NCI-H146 (cell line): ENCODE results near the gene SCART1.
"Not testable (repeated sequence)": the region's sequence is repeated elsewhere in the genome, so short reads cannot be mapped to it uniquely, and the experiment has no call there.

Experiments used
- DNase-seq: peaks from one replicate; lab custom pipeline; 2025; lab: John Stamatoyannopoulos, UW

The SCART1 gene

DNA sequence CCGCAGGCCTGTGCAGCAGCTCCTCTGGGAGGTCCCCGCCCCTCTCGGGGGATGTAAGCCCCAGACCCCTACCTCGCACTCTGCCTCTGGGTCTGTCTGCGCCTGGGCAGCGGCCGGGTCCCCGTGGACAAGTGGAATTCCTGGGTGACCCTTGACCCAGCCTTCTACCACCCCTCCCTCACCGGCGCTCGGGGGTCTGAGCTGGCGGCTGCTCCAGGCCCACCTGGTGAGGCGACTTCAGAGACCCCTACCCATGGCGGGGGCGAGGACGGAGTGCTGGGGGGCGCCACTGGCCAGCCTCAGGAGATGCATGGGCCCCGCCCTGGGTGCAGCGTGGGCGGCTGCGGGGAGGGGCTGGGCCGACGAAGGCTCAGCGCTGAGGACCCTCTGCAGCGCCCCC lies 21.0 kb upstream of the SCART1 start:
- not testable (repeated sequence) for DNase-seq

DNA sequence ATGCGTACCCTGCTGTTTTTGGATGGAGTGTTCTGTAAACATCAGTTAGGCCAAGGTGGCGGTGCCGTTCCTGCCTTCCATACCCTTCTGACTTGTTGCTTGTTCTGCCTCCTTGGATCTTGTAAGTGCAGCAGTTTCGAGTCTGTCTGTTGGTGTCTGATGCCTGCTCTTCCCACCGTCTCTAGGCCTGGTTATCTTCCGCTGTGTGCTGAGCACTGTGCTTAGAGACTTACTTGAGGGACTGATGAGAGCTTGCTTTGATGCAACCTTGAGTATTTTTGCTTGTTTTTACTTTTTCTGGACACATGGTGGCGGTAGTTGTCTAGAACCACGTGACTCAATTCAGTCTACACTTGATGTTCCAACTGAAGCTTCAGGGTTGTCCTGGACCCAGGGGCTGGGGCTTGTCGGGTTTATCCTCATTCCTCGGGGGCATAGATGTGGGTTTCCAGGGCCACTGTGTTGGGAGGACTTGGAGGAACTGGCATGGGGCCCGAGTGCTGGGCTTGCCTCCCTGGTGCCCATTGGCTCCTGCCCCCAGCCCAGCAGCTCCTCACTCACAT lies 15.0 kb upstream of the SCART1 start:
- no peak for DNase-seq

DNA sequence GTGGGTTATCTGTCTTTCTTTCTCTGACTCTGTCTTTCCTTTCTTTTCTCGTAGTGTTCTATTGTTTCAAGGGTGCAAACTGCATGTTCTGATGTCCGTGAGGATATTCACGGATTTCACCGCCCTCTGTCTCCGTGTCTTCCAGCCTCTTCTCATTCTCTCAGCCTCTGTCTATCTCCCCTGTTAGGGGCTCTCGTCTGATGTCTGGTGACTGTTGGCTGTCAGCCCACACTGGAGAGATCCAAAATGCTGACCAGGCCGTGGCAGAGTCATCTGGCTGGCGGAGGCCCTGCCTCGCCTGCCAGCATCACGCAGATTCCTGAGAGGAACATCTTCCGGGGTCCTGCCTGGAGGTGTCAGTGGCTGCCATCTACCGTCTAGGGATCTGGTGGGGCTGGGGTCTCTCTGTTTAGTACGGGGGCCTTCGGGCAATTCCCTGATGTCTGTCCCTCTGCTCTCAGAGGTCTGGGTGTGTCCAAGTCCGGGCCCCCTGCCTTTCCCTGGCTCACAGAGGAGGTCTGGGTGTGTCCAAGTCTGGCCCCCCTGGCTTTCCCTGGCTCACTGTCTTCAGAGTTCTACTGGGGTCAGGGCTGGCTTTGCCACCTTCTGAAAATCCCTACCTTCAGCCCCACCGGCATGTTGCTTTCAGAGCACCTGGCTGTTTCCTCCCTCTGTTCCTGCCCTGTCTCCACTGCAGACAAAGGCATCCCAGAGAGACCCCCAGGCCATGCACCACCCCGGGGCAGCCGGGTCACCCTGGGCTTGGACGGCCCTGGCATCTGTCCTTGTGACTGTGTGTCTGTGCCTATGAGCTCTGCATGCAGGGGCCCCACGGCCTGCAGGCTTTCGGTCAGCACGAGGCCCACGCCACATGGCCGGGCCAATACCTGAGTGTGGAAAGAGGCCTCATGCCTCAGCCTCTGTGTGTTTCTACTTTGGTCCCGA lies 14.0 kb upstream of the SCART1 start:
- DNase-seq = no peak

DNA sequence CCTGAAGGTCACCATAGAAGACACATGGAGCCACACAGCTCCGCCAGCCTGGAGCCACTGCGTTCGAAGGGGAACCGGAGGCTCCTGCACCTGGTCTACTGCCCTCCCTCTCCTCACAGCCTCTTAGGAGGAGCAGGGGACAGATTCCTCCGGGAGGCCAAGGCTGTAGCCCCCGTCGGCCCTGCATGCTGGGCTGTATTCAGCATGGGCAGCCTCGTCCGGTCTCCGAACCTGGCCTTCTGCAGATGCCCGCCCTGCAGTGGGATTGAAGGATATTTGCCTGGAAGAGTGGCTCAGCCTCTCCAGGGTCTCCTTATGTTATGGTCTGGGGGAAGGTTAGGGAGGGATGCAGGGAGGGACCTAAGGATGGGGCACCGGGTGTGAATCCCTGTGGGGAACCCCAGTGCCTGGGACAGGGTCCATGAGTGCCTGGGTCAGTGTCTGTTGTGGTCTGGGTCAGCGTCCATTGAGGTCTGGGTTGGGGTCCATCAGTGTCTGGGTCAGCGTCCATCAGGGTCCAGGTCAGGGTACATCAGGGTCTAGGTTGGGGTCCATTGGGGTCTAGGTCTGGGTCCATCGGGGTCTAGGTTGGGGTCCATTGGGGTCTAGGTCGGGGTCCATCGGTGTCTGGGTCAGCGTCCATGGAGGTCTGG lies 13.0 kb upstream of the SCART1 start:
- DNase-seq = no peak

DNA sequence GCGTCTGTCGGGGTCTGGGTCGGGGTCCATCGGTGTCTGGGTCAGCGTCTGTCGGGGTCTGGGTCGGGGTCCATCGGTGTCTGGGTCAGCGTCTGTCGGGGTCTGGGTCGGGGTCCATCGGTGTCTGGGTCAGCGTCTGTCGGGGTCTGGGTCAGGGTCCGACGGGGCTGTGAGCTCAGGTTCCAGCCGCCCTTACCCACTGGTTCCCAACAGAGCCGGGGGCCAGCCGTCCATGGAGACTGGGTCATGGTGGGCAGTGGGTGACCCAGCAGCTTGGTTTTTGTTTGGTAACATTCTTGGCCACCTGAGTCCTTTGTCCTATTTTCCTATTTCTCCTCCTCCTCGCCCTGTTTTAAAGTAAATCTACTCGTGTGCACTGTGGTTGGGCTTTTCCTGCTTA lies 12.4 kb upstream of the SCART1 start:
- not testable (repeated sequence) for DNase-seq

DNA sequence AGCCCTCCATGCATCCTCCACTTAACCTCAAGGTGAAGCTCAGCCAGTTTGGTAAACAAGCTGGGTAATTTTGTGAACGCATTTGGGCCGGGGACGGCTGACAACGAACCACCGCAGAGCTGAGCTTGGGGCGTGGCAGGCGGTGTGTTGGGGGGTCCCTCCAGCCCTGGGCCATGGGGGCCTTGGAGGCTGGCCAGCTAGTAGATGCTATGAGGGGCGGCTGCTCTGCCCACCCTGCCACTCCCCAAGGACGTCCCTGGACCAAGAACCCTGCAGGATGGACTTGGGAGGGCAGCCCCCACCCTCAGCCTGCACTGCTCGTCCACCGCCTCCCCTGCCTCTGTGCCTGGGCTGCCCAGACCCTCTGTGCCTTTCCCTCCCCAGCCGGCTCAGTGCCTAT lies 12.0 kb upstream of the SCART1 start:
- DNase-seq = no peak

DNA sequence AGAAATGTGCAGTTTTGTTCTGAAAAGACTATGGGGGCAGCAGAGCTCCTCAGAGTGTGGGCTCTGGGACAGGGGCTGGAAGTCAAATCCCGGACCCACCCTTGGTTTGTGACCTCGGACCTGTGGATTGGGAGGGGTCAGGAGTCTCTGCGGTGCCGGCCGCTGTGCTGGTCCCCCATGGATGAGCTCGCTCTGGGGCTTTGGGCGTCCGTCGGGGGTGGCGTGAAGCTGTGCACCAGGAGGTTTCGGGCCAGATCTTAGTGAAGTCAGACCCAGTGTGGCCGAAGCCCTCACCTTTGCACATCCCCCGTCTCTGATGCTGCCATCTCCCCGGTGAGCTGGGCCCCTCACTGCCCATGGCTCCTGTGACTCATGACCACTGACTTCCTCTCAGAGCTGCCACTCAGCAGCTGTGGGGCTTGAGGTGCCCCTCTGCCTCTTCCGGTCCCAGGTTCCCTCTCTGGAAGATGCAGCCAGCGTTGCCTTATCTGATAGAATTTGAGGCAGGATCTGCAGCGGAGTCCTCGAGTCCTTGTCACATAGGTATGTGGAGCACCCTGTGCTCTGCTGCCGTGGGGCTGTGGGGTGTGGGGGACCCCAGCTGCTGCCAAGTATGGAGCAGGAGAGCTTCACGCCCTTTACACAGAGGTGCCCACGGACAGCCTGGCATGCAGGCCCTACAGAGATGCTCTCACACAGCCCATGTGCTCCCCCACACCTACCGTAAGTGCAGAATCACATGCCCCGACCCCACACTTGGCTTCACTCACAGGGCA lies 11.4 kb upstream of the SCART1 start:
- DNase-seq = no peak

DNA sequence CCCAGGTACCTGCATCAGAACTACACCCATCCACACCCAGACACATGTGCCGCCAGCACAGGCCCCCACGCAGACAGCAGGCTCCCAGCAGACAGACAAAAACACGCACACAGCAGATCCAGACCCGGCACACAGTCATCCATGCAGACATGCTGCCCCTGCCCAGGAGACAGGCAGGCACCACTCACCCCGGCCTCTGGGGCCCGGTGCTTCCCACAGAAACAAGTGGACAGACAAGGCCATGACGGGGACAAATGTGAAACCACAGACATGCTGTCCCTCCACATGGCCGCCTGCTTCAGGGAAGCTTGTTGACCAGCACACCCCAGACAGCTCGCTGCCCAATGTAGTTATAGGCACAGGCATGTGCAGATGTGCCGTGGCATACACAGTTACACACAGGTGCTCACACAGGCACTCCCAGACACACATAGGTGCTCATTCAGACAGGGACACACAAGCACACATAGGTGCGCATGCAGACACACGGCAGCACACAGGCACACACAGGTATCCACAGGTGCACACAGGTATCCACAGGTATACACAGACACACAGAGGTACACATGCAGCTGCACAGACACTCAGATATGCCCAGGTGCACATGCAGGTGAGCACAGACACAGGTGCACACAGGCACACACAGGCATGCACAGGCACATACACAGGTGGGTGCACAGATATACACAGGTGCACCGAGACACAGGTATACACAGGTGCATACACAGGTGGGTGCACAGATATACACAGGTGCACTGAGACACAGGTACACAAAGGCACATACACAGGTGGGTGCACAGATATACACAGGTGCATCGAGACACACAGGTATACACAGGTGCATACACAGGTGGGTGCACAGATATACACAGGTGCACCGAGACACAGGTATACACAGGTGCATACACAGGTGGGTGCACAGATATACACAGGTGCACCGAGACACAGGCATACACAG lies 10.5 kb upstream of the SCART1 start:
- DNase-seq = no peak

DNA sequence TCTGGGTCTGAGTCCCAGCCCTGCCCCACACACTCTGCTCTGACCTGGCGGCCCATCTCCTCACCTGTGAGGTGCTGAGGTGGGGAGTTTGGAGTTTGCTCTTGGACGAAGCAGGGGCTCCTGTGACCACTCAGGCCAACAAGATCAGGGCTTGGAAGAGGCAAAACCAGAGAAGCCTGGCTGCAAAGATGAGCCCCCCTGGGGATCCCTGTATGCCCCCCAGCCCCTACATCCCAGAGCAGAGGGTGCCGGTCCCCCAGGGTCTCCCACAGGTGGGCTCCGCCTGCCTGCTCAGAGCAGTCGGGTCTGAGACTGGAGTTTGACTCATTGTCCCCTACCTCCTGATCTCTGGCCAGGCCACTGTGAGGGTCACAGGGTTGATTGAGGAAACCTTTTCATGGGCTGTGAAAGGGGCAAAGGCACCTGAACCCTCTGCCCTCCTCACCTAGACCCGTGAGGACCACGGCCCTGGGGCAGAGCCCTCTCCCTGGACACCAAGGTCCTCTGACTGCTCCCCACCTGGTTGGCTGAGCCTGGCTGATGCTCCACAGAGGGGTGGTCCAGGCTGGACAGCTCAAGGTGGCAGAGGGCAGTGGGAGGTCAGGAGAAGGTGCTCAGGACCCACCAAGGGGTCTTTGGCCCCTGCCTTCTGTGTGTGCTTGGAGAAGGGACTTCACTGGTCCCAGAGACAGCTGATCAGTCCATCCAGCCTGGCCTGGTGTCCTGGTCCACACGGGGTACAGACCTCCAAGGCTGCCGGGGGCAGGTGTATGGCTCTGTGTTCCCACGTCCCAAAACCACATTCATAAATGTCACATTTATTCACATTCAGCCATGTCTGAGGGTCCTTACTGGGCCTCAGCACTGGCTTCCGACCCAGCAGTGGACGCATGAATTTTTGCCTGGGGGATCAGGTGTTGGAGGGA lies 9.1 kb upstream of the SCART1 start:
- no peak for DNase-seq

DNA sequence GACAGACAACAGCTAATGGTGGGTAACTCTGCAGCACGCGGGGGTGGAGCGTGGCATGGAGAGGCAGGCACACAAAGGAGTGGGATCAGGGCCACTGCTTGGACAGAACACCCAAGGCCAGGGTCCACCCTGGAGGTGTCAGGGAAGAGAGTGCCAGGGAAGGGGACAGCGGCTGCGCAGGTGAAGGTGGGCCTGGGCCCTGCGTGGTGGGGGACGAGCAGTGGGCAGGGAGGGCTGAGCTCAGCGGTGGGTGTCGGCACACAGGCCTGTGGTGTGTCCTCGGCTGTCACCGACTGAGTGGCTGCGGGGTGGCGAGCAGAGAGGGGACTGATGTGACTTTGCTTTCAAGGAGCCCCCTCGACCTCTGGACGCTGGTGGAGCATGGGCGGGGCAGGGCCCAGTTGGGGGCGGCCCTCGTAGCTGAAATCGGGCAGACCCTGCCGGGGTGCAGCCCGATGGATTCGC lies 8.4 kb upstream of the SCART1 start:
- no peak for DNase-seq

DNA sequence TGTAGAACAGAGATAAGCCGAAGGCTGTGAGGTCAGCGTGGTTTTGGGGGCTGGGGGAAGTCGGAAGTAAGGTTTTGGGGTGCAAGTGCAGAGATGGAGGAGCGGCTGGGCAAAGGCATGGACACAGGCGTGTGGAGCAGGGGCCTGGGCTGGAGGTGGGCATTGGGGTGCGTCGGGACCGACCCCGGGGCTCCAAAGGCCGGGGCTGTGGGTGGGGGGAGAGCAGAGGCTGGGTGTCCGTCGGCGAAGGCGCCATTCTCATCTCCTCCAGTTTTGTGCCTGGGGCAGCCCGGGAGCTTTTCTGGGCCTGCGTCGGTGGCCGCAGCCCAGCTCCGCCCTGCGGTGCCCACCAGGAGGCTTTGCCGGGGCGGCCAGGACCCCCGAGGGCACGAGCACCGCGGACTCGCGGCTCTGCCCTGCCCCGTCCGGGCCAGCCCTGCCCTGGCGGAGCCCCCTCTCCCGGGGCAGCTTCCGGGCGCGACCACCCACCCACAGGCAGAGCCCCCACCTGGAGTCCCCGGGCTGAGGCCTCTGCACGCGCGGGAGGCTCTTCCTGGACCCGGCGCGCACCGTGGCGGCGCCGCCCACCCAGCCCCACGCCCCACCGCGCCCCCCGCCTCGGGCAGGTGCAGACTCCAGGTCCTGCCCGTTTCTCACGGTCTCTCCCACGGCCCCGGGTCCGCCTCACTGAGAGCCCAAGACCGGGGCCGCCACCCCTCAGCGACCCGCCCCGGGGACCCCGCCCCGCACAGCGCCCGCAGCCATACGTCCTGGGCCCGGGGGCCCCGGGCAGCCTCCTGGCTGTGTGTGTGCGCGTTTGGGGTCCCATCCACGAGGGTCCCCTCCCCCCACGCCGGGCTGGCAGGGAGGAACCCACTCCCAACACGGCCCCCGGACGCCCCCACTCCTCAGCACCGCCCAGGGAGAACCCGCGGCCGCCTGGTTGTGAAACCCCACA lies 7.7 kb upstream of the SCART1 start:
- DNase-seq = no peak

DNA sequence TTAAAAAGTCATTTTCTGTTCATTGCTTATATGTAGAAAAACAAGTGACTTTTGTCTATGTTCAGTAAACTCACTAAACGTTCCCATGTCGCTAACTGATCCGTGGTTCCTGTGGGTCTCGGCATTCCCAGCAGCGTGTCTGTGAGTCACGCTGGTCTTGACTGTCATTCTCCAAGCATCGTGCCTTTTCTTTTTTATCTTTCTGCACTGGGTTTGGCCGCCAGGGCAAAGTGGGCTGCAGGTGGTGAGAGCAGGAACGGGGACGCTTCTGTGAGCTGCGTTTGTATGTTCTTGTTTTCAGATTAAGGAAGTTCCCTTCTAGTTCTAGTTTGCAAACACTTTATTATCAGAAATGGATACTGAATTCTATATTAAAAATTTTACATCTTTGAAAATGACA lies 6.8 kb upstream of the SCART1 start:
- no peak for DNase-seq

DNA sequence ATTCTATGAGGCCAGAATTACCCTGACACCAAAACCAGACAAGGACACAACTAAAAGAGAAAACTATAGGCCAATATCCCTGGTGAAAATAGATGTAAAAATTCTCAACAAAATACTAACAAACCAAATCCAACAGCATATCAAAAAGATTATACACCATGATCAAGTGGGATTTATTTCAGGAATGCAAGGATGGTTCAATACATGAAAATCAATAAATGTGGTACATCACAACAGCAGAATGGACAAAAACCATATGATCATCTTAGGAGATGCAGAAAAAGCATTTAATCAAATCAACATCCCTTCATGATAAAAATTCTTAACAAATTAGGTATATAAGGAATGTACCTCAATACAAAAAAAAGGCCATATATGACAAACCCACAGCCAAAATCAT lies 5.6 kb upstream of the SCART1 start:
- DNase-seq = no peak

DNA sequence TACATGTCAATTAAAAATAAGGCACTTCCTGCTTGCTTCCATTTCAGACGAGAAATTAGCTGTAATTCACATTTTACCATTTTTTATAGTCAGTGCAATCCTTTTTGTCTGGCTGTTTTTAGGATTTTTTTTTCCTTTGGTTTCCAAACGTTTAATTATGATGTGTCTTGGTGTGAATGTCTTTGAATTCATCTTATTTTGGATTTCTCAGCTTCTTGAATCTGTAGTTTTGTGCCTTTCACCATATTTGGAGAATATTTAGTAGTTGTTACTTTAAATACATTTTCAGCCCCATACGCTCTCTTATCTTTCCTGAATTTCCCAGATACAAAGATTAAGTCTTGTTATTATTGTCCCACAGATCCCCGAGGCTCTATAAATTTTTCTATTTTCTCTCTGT lies 2.4 kb upstream of the SCART1 start:
- DNase-seq = no peak

DNA sequence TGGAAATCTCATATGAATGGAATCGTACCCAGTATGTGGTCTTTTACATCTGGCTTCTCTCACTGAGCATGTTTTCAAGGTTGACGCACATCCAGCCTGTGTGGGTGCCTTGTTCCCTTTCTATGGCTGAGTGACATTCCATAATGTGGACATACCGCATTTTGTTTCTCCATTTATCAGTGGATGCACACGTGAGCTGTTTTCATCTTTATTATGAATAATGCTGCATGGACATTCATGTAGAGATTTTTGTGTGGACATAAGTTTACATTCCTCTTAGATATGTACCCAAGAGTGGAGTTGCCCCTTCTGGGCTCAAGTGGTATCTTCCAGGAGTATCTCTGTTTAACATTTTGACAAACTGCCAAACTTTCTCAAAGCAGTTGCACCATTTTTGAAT lies 1.3 kb upstream of the SCART1 start:
- DNase-seq = no peak

DNA sequence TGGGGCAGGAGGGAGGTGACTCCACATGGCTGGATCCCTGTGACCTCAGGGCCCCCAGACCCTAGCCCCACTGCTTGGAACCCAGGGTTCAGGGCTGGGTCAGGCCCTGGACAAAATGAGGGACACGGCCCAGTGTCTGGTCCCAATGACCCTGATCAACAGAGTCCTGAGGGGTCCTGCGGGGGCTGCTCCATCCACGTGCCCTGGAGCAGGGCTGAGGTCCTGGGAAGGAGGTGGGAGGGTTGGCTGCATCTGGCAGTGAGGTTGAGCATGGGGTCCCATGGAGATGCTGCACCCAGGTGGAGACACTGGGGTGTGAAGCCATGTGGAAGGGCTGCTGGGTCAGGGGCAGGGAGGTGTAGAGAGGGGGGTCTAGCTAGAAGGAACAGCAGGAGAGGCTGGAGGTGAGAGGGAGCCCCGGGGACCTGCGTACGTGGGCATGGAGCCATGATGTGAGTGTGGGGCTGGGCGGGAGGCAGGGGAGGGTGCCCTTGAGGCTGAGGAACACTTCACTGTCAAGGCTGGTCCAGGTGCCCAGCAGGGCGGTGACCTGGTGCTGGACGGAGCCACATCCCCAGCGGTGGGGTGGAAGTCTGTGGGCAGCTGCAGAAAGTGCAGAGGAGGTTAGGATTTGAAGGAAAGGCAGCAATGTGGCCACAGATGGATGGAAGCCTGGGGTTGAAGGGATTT lies 604 bp downstream of the SCART1 start:
- DNase-seq = no peak

DNA sequence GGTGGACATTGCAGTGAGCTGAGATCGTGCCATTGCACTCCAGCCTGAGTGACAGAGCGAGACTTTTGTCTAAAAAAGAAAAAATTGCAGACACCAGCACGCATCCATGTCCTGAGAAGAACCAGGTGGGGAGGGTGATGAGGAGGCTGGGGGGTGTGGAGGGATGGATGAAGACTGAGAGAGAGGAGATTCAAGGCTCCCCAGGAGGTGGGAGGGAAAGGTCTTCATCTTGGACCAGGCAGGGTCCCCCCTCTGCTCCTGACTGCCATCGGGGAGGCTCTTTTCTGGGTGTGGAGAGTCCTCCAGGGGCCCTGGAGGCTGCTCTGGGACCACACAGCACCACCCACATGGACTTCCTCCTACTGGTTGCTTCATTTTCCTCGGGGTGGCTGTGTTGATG lies 1.5 kb downstream of the SCART1 start:
- DNase-seq = no peak

DNA sequence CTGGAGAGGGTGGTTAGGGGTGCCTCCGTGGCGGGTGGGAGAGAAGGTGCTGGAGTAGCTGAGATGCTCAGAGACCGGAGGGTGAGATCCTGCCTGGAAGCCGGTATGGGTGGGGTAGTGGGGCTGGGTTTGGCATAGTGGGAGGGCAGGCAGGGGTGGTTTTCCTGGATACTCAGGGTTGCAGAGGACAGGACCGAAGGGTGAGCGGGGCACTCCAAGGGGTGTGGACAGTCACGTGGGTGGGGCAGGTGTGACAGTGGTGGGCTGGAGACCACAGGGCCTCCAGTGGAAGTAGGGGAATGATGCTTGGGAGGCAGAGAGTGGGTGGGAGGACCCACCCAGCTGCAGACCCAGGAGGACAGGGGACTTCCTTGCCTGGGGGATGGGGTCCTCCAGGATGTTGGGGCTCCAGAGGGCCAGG lies 1.9 kb downstream of the SCART1 start:
- DNase-seq = no peak
